Calu3 (cell line): ENCODE results near the gene NR5A2. TPM values are rescaled to one million over a fixed set of nuclear protein-coding genes. Genes with fewer than 3 reads are reported as not detected.

ENCODE experiments used
- BruUV-seq: library from RNA; stranded (reverse); fragments of 400-500 nt; replicated peaks from 2 replicates; lab custom pipeline; 2021; lab: Mats Ljungman, UMichigan
- CTCF ChIA-PET: fragments of 300-600 bp; sonication (Branson Sonifier 250); formaldehyde crosslinking; loops from one replicate; lab custom pipeline; 2022; ENCODE audit warnings: antibody characterized with exemption; lab: Charles Lee
- DNase-seq: peaks from one replicate; pipeline ENCODE4 v3.0.0; 2022
- H3K27ac Mint-ChIP-seq: one replicate; pipeline ENCODE4 v1.8.0; 2022; ENCODE audit warnings: mixed read lengths; ENCODE audit not compliant: unreplicated experiment
- H3K27me3 Mint-ChIP-seq: one replicate; pipeline ENCODE4 v1.8.0; 2022; ENCODE audit warnings: mixed read lengths; ENCODE audit not compliant: unreplicated experiment
- H3K36me3 Mint-ChIP-seq: one replicate; pipeline ENCODE4 v1.8.0; 2022; ENCODE audit warnings: mild to moderate bottlenecking, moderate library complexity, mixed read lengths; ENCODE audit not compliant: insufficient read depth, unreplicated experiment
- H3K4me1 Mint-ChIP-seq: one replicate; pipeline ENCODE4 v1.8.0; 2022; ENCODE audit warnings: mild to moderate bottlenecking, low read depth, mixed read lengths; ENCODE audit not compliant: unreplicated experiment
- H3K4me3 Mint-ChIP-seq: one replicate; pipeline ENCODE4 v1.8.0; 2022; ENCODE audit warnings: mild to moderate bottlenecking, low read depth, moderate library complexity, mixed read lengths; ENCODE audit not compliant: unreplicated experiment
- H3K9me3 Mint-ChIP-seq: one replicate; pipeline ENCODE4 v1.8.0; 2022; ENCODE audit warnings: low read depth, mixed read lengths; ENCODE audit not compliant: unreplicated experiment
- intact Hi-C: fragments of 100-400 bp; cut with micrococcal nuclease; formaldehyde crosslinking; loops from one replicate; pipeline ENCODE4 v1.10.0; 2022; ENCODE audit not compliant: unreplicated experiment
- total RNA-seq: library from RNA; stranded (reverse); gene quantifications from 2 replicates; pipeline ENCODE4 v1.2.3, GENCODE V29; 2022
- TF ChIP-seq, protein P1 (sequence below): fragments of 200-600 bp; IDR thresholded peaks from one replicate; pipeline ENCODE4 v1.8.0; 2022; ENCODE audit warnings: antibody characterized with exemption; ENCODE audit not compliant: unreplicated experiment

The NR5A2 gene
- total RNA-seq, 1 experiment from 2014 or later: 6.9 TPM

- no TSS peak for BruUV-seq
- Mint-ChIP-seq H3K9me3 (no peaks in the 10 kb centered on the region), H3K27me3 (no peaks in the 10 kb centered on the region), H3K27ac (no peak overlapping the region), H3K36me3 (no peaks in the 10 kb centered on the region), H3K4me3 (no peak overlapping the region), H3K4me1 (peaks cover 20% of the 10 kb centered on the region)
- TF ChIP-seq, protein P1, sequence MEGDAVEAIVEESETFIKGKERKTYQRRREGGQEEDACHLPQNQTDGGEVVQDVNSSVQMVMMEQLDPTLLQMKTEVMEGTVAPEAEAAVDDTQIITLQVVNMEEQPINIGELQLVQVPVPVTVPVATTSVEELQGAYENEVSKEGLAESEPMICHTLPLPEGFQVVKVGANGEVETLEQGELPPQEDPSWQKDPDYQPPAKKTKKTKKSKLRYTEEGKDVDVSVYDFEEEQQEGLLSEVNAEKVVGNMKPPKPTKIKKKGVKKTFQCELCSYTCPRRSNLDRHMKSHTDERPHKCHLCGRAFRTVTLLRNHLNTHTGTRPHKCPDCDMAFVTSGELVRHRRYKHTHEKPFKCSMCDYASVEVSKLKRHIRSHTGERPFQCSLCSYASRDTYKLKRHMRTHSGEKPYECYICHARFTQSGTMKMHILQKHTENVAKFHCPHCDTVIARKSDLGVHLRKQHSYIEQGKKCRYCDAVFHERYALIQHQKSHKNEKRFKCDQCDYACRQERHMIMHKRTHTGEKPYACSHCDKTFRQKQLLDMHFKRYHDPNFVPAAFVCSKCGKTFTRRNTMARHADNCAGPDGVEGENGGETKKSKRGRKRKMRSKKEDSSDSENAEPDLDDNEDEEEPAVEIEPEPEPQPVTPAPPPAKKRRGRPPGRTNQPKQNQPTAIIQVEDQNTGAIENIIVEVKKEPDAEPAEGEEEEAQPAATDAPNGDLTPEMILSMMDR: no peak
- CTCF ChIA-PET: no interaction called here
- intact Hi-C loops: no loop called here
- DNase-seq: no peak
These were observed 45.3 kb downstream of the NR5A2 start for GRCh38 chr1:200072636-200073285.

GRCh38 chr1:200073286-200073637 lies 45.8 kb downstream of the NR5A2 start:
- Mint-ChIP-seq H3K4me1 (peaks cover 20% of the 10 kb centered on the region), H3K27ac (no peak overlapping the region), H3K27me3 (no peaks in the 10 kb centered on the region), H3K9me3 (no peaks in the 10 kb centered on the region), H3K36me3 (no peaks in the 10 kb centered on the region), H3K4me3 (no peak overlapping the region)
- intact Hi-C loops: no loop called here
- CTCF ChIA-PET: no interaction called here
- no peak for DNase-seq
- TF ChIP-seq, protein P1: no peak
- BruUV-seq: no TSS peak

GRCh38 chr1:200075522-200075921 lies 48.0 kb downstream of the NR5A2 start:
- Mint-ChIP-seq H3K36me3 (no peaks in the 10 kb centered on the region), H3K27me3 (no peaks in the 10 kb centered on the region), H3K27ac (peak overlapping the region; percentile 10), H3K9me3 (no peaks in the 10 kb centered on the region), H3K4me3 (peak overlapping the region; percentile 34), H3K4me1 (peaks cover 20% of the 10 kb centered on the region)
- no TSS peak for BruUV-seq
- CTCF ChIA-PET: no interaction called here
- TF ChIP-seq, protein P1: no peak
- intact Hi-C loops: loop anchor here (5.0 kb wide), 1 partner anchor 48 kb away; the partner anchor contains the start of gene NR5A2
- DNase-seq: no peak

DNA sequence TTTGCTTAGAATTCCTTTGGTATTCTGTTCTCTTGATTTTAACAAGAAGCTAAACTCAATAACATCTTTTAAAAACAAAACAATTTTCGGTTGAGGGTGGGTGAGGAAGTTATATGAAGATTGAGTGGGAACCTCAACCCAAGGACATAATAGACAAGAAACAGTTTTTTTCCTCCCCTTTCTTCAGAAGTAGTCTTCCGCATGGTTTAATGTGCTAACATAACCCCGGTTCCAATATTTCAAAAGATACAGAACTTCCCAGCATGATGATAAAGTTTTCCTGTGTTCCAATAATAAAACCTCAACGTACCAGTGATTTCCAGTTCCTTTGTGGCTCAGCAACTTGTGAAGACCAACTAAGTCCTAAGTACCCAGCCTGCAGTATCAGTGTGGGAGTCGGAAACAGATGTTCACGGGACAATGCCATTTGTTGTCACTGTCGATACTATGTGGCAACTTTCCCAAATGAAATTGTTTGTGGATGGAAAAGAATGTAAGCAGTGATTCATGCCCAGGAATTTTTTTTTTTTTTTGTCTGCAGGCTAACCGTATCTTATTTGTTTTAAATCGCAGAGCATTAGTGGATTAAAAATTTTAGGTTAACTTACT lies 48.5 kb downstream of the NR5A2 start:
- Mint-ChIP-seq H3K36me3 (no peaks in the 10 kb centered on the region), H3K4me3 (peak overlapping the region; percentile 34), H3K9me3 (no peaks in the 10 kb centered on the region), H3K27ac (peak overlapping the region; percentile 10), H3K4me1 (peaks cover 20% of the 10 kb centered on the region), H3K27me3 (no peaks in the 10 kb centered on the region)
- BruUV-seq: no TSS peak
- intact Hi-C loops: loop anchor here (5.0 kb wide), 1 partner anchor 49 kb away; the partner anchor contains the start of gene NR5A2
- TF ChIP-seq, protein P1: no peak
- CTCF ChIA-PET: interaction anchor here (0.7 to 1.3 kb wide), 2 partner anchors 37 to 469 kb away, joined by 3 read pairs; no protein-coding TSS in a partner anchor
- DNase-seq: peak; percentile 59
